CD4-positive, alpha-beta T cell treated with Interleukin-21 for 1 hour (primary cell): ENCODE results near the gene SPOCK1.
"Not testable (repeated sequence)": the region's sequence is repeated elsewhere in the genome, so short reads cannot be mapped to it uniquely, and the experiment has no call there.

Experiments used
- DNase-seq: peaks from one replicate; pipeline ENCODE4 v3.0.0-alpha.2; 2020

Gene SPOCK1

DNA sequence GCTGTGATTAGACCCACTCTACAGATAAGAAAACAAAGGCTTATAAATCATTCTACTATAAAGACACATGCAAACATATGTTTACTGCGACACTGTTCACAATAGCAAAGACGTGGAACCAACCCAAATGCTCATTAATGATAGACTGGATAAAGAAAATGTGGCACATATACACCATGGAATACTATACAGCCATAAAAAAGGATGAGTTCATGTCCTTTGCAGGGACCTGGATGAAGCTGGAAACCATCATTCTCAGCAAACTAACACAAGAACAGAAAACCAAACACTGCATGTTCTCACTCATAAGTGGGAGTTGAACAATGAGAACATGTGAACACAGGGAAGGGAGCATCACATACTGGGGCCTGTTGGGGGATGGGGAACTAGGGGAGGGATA is 240.0 kb downstream of the SPOCK1 start:
- not testable (repeated sequence) for DNase-seq

DNA sequence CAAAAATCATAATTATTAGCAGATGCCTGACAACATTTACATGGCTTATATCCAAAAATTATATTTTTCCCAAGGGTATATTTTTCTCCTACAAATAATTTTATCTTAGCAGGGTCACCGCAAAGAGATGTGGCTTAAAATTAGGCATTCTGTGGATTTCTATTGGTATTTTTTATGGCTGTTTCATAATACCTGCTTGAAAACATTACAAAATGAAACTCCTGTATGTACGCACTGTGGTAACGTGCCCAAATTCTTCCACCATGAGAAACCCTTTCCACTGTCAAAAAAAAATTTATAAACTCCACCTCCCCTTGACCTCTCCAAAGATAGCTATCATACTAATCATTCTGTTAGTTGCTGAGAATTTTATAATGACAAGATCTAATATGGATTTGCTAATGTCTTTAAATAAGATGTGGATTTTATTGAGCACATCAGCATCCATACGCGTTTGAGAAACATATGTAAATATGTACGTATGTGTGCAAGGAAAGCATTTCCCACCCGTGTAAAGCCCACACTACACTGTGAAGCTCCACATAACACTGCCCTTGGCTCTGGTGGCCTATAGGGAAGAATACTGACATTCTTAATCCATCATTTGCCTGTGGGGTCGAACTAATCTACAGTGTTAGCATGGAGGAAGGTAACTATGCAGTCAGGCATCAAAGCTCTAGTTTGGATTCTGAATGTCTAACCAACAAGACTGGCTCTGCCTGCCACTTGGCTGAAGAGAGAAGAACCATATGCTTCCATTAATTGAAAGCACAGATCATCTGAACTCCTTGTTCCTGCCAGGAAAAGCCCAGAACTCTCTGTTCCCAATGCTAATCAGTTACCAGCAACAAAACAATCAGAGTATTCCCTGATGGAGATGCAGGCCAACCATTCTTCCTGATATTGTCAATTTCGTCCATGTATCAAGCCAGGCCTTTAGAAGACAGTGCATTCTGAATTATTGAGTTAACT is 244.7 kb downstream of the SPOCK1 start:
- DNase-seq: no peak

GRCh38 chr5:137252512-137252911 is 246.6 kb downstream of the SPOCK1 start:
- no peak for DNase-seq

DNA sequence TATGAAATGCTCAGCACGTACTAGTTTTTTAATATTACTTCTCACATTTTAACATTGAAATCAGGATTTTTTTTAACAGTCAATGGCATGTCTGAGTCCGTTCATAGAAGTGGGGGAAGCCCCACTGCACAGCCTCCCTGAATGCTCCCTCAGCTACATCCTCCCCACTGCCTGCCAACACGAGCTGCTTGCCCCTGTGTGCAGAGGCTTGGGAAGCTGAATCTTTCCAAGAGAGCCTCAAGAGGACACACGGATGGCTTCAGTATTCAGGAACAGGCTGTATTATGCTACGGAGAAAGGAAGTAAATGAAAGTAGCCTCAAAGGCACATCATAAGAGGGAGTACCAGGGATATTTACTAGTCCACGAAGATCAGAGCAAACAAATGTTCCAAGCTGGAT is 248.7 kb downstream of the SPOCK1 start:
- no peak for DNase-seq

DNA sequence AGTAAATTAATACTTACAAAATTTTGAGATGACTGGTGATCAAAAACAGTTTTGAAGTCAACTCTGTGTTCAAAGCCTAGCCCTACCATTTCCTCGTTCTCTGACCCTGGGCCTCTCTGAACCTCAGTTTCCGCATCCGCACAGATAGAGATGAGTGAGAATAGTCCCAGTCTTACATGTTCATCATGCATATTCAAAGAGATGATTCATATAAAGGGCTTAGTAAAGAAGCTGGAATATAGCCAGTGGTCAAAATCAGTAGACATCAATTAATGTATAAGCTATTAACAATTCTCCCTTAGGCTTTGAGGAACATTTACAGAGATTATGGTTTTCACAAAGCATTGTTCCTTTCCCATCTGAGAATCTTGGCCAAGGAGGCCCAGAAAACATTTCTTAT is 250.6 kb downstream of the SPOCK1 start:
- DNase-seq: no peak

DNA sequence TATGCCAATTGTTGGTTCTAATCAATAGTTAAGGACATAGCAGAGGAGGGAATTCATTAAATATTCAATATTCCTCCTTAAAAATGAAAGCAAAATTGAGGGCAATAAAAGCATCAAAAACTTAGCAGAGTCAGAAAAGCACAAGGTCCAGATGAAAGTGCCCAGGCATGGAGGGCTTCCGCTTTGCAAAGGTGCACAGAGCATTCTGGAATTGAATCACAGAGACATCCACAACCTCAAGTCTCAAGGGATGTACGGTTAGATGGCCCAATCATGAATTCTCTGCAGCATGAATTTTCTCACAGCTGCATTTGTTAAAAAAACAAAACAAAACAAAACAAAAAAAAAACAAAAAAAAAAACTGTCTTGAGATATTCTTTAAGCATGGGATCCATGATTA is 253.7 kb downstream of the SPOCK1 start:
- DNase-seq: no peak

DNA sequence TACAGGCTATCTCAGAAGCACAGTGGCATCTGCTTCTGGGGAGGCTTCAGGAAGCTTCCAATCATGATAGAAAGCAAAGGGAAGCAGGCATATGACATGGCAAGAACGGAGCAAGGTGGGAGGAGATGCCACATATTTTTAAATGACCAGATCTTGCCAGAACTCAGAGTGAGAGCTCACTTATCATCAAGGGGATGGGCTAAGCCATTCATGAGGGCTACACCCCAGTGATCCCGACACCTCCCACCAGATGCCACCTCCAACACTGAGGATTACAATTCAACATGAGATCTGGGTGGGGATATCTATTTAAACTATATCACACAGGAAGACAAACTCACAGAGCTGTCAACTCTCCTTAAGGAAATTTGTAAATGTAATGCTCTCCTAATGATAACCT is 258.8 kb downstream of the SPOCK1 start:
- DNase-seq: no peak

- no peak for DNase-seq
These were observed 262.1 kb downstream of the SPOCK1 start for GRCh38 chr5:137236849-137237507.

GRCh38 chr5:137236252-137236651 is 262.9 kb downstream of the SPOCK1 start:
- DNase-seq: no peak

DNA sequence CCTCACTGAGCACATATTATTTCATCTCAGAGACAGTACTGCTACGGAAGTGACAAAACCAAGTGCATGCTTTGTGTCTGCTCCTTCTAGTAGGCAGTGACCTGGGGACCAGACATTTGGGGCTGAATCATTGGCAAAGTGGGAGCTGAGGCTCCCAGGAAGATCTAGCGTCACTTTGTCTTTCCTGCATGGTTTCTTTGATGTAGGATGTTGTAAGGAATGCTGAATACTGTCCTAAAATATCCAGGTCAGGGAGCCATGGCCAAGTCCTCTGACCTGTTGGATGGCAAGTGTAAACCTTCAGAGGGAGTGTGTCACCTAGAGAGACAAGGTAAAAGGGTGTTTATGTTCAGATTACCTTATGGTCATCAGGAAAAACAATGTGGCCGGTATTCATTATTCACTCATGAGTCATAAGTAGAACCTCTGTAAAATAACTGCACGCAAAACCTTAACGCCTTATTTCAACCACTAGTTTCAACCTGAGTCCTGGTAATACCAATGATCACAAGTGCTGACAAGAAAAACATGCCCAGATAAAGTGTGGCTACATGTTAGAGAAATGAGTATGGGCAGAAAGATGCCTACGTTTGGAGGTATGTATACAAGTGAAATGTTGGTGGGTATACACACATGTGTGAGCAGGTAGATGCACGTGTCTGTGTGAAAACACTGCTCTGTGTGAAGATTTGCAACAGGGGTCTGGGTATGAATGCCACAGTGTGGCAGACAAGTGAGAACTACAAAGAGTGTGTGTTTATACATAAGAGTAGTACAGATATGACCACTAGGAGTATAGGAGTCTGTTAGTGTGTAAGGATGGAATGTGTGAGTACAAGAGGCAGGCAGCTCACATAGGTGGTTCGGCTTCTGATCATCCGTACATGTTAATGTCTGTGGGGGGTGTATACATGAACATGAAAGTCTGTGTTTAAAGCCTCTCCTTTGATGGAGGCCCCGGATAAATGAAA is 263.9 kb downstream of the SPOCK1 start:
- no peak for DNase-seq

- DNase-seq: no peak
These were observed 265.4 kb downstream of the SPOCK1 start for GRCh38 chr5:137233726-137234125.

DNA sequence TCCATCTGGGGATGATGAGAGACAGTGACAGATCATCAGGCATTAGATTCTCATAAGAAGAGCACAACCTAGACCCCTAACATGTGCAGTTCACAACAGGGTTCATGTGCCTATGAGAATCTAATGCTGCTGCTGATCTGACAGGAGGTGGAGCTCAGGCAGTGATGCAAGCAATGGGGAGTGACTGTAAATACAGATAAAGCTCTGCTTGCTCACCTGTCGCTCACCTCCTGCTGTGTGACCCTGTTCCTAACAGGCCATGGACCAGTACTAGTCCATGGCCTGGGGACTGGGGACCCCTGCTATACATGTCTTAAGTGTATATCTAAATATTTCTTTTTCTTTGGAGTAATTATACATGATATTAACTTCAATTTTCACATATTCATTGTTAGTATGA is 265.8 kb downstream of the SPOCK1 start:
- DNase-seq: not testable (repeated sequence)

- no peak for DNase-seq
These were observed 267.6 kb downstream of the SPOCK1 start for GRCh38 chr5:137231540-137231939.

DNA sequence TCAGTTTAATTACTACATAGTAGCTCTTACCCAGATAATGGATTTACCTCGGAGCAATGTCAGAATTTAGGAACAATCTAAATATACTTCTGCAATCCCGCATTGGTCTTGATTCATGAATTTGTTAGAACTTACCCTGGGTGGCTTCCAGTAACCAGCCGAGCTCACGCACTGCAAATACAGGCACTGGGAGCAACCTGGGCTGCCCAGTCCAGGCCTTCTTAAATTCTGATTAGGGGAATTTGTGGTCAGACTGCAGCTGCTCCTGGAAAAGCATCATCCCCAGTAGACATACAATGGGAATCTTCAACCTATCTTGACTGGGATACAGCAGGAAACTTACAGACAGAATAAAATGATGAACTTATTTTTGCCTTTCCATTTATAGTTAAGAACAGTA is 270.3 kb downstream of the SPOCK1 start:
- DNase-seq: no peak

GRCh38 chr5:137226081-137226480 is 273.0 kb downstream of the SPOCK1 start:
- DNase-seq: no peak

- no peak for DNase-seq
These were observed 275.5 kb downstream of the SPOCK1 start for GRCh38 chr5:137223324-137224295.

GRCh38 chr5:137221943-137222342 is 277.2 kb downstream of the SPOCK1 start:
- no peak for DNase-seq

DNA sequence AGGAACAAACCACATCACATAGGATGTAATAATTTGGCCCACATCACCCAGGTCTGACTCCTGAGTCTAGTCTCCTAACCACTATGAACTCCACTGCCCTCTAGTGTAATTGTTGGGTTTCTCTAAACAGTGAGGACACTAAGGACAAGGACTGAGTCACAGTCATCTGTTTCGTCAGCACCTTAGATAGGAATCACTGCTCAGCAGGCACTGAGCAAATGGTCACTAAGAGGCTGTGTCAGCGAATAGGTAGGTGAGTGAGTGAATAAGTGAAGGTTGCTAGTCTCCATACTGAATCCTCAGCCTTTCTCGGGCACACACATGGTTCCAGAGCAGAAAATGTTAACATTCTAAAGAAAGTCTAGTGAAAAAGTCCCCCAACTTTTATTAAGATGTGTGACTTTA is 278.6 kb downstream of the SPOCK1 start:
- DNase-seq: no peak

GRCh38 chr5:137218896-137219295 is 280.2 kb downstream of the SPOCK1 start:
- no peak for DNase-seq

- DNase-seq: no peak
These were observed 280.7 kb downstream of the SPOCK1 start for GRCh38 chr5:137218471-137218870.

- DNase-seq: no peak
These were observed 281.4 kb downstream of the SPOCK1 start for GRCh38 chr5:137217599-137218200.
